CD4-positive, alpha-beta T cell treated with Interleukin-10 for 1 hour (primary cell): ENCODE data around the gene CXCL12.

ENCODE experiments used
- DNase-seq: peaks from one replicate; pipeline ENCODE4 v3.0.0-alpha.2; 2020

Gene CXCL12

DNA sequence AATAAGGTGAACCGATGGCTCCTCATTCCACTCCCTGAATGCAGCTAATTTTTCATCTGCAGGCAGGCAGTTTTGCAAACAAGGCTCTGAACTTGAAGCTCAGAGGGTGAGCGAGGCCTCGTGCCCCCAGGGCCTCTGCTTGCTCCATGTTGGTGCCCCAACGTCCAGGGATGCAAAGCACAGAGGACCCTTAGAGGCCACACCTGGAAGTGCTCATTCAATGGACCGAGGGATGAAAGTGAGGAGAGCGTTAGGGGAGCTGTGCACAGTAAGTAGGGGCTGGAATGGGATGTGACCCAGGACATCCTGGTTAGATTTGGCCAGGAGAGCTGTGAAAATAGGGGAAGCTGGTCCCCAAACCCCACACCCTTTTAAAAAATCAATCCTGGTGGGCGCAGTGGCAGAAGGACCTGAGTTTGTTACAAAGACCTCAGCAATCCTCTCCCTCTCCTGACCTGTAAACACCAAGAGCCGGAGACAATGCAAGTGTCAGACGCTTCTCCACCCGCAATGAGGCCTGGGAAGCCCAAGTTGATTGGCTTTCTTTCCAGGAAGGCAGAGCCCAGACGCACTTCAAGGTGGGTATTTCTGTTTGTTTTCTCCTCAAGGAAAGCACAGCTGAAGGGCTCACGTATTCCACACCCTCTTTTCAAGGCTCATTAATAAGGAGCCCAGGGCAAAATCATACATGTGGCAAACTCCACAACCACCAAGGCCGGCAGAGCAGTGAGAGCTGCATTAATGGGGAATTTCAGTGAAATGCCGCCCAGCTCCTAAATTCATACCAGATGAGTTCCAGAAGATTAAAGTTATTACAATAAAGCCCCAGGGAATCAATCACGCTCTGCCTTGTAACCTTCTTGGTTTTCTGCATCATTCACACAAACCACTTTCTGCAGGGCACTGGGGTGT, 14.1 kb upstream of the CXCL12 start:
- no peak for DNase-seq

DNA sequence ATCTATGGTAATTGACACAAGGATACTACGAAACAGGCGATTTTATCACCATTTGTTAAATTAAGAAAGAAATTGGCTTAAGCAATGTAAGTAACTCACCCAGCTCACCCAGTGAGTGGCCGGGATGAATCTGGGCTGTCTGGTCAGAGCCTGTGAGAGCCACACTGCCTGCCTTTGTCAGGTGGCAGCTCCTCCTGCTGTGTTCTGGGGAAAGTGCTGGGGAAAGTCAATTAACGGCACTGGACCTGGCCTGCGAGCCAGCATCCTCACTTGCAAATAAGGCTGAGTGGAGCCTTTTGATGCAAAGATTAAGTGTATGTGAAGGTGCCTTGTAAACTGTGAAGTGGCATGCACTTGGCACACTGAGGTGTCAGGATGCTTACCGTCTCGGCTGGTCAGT, 13.4 kb upstream of the CXCL12 start:
- no peak for DNase-seq

DNA sequence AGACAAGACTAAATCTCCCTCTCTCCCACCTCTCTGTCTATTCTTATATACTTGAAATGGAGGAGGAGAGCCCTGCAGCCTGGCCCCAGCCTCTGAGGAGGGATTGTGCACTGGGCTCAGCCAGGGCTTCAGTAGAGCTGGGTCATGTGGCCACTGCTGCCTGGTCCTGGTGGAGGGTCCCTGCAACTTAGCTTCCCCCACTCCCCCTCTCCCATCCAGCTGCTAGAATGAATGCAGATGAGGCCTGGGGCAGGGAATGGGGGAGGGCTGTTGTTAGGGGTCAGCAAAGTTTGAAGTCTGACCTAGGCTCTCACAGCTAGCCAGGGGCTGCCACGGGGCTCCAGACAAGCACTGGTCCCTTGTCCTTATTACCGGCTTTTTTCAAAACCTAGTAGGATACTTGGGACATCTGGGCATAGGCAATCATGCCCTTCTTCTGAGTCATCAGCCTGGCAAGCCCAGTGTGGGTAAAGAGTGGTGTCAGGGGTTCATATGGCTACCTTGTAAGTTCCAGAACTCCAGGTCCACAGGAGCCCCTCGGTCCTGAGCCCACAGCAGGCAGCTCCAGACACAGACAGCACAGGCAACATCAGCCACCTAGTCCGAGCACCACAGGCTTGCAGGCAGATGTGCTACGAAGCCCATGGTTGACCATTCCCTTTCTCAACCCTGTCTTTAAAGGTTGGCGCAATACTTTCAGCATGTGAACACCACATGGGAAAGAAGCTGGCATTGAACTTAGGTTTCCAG, 12.8 kb upstream of the CXCL12 start:
- no peak for DNase-seq

DNA sequence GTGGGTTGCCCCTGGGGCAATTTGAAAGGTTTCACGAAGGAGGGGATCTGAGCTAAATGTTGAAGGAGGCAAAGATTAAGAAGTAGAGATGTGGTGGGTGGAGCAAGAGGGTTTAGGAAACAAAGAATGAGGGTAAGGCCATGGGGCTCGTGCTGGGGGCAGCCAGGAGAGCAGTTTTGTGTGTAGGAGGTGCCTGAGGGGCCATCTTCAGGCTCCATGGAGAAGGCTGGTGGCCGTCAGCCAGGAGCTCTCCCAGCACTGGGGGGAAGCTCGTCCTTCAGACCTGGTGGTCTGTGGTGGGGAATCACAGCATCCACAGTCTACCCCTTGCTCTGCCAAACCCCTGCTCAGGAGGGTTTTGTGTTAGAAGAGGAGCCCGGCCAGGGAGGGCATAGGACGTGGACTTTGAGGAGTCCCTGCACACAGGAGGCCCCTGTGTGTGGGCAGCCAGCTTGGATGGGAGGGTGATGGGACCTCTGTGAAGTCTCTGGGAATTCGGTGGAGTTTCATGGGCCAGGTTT, 11.8 kb upstream of the CXCL12 start:
- DNase-seq: no peak

DNA sequence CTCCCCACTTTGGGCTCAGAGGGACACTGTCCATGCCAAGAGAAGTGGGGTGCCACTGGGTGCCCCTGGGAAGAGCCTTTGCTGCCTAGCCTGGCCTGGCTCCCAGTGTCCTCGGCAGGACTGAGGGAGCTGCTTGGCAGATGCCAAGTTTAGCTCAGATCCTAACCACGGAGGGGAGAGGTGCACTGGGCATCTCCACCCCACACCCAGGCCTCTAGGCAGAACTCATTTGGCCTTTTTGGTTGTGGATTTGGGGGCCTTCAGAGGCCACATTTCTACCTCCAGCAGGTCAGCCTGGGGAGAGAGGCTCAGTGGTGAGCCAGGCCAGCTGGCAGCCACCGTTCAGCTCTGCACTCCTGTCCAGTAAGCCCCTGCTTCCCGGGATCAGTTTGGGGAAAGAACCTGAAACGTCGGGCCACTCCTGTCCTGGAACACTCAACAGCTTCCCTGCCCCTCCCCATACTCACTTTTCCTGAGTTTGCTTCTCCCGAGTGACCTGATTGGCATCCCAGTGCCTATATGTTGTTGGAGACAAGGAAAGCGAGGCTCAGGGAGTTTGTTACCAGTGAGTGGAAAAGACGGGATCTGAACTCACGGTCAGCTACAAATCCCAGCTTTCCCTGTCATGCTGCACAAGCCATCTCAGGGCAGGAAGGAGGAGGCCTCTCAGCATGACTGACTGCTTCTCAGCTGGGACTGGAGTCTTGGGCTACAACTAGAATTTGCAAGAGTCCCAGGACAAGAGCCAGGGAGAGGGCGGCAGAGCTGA, 11.2 kb upstream of the CXCL12 start:
- no peak for DNase-seq

DNA sequence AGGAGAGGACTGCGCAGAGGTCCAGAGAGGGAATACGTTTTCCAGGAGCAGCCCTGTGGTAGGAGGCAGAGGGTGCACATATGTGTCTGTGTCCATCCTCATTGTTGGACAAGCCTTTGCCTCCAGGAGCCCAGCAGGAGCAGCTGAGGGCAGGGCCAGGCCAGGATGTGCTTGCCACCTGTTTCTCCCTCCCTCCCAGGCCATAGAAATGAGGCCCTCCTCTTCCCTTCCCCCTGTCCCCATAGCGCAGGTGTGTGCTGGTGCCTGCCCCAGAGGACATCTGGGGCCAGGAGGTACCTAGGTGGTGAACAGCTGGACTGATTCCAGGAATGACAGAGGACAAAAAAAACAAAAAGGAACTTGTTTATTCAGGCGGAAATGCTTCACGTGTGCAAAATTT, 10.5 kb upstream of the CXCL12 start:
- DNase-seq: no peak

DNA sequence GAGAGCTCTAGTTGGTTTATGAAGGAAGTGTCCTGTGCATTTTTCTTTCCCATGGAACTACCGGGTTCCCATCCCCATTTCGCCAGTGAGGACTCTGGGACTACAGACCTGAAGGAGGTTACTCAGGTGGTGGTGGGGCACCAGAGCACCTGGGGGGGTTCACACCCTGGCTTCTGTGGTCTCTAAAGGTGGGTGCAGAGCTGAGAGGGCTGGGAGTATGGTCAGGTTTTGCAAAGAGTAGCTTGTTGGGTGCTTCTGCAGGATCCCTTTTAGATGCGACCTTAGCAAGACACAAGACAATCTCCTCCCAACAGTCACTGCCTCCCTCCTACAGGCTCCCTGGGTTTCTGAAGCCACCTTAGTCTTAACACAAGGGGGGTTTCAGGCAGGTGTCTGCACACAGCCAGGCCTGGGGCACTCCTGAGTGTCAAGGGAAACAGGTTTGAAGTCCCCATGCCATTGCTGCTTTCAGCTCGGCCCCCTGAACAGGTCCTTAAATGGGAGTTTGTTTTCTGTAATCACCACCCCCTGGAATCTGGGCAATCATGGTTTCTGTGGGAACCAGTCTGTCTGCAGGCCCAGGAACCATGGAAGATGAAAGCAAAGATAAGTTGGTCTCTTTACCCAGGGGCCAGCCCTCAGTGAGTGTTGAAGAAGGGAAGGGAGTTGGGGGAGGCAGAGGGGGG, 9.9 kb upstream of the CXCL12 start:
- no peak for DNase-seq

DNA sequence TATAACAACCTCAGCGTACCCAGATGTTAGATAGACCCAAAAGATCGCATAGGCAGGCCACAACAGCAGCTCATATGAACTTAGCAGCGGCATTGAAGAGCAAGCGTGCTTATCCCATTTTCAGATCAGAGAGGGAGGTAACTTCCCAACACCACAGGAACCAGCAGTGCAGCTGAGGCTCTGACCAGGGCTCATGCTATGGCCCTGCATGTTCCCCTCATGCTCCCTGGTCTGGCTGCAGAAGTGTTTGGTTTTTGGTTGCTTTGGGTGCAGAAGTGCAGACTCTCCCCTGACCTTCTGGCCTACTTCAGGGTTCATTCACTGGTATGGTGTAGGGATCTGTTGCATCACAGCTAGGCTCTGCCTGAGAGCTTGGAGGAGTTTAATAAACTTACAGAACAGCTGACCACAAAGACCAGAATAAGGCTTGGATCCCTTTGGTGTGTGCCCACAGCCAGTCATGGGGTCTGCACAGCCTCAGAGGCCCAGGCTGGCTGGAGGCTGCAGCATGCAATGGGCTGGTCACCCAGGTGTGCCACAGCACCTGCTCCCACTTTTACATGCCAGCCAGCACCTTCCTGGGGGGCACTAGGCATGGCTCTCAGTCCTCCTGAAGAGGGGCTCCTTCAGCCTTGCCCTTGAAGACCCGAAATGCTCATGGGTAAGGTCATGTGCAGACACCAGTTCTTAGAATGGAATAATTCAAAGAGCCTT, 9.1 kb upstream of the CXCL12 start:
- DNase-seq: no peak

DNA sequence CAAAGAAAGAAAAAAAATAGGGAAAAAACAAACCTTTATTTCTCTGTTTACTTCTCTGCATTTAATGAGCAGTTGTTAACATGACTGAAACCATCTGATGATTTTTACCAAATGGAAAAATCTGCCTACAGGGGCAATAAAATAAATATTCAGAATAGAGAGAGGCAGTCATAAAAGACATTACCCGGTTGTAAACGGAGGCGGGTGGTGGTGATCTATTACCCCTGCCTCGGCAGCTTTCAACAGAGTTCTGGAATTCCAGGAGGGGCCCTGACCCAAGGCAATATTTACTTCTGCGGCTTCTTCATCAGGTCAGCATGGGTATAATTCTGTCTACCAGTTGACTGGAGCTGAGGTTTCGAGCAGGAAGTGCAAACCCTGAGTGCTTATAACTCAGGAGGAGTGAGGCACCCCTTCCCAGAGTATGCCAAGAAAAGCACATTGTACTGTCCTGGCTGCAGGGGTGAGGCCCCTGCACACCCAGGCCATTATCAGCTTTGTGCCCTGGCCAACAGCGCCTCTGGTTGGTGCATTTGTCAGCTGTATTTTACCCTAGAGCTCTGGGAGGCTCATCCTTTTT, 8.2 kb upstream of the CXCL12 start:
- DNase-seq: no peak

DNA sequence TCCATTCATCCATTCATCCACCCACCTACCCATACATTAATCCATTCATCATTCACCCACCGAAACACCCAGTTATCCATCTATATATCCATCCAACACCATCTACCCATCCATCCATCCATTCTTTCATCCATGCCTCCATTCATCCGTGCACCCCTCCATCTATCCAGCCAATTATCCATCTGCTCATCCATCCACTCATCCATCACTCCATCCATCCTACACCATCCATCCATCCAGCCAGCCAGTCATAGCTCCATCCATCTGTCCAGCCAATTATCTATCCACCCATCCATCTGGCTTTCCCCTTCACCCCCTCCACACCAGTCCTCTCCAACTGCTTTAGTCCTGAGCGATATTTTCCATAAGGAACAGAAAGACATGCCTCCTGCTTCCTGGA, 7.5 kb upstream of the CXCL12 start:
- no peak for DNase-seq

DNA sequence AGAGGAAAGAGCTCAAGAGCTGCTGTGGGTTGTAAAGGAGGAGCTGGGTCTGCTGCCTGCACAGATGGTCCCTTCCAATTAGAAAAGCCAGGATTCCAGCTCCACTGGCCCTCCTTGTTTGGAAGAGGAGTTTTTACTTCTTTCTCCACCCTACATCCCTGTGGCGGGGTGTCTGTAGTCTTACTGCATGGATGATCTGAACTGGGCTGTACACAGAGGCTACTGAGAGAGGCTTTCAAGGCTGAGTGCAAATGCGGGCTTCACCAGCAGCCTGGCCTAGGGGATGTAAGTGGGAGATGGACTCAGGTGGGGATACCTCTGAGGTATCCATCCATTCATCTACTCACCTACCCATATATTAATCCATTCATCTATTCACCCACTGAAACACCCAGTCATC, 7.1 kb upstream of the CXCL12 start:
- no peak for DNase-seq

DNA sequence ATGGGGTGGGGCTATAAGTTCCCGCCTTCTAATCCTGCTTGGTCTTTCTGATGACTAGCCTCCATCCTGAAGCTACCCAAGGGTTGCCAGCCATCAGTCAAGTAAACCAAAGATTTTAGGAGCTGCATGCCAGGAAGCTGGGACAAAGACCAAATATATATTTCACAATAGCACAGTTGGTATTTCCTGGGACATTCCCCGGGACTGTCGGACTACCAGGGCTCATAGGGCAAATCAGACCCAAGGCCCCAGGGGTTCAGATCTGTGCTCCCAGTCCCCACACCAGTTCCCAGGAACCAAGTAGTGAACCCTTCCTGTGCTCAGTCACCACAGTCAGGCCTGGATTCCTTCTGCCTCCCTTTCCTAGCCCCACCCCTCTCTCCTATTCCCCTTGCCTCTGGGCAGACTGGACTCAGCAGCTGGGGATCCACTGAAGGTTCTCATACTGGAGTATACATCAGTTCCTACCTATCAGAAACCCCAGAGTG, 5.7 kb upstream of the CXCL12 start:
- no peak for DNase-seq

DNA sequence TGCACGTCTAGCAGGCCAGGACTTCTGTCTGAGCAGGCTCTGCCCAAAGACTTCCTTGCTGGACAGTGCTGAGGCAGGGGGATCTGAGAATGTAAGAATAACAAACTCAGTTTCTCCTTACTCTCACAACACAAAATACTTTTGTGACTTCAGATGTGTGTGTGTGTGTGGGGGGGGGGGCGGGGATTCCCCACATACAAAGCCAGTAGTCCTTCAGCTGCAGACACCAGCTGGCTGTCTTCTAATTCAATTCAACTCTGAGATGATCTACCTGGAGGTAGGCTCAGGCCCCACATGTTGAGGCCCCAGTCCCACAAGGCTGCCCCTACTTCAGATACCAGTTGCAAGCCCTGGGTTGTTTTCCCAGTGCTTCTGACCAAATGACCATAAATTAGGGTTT, 4.7 kb upstream of the CXCL12 start:
- no peak for DNase-seq

DNA sequence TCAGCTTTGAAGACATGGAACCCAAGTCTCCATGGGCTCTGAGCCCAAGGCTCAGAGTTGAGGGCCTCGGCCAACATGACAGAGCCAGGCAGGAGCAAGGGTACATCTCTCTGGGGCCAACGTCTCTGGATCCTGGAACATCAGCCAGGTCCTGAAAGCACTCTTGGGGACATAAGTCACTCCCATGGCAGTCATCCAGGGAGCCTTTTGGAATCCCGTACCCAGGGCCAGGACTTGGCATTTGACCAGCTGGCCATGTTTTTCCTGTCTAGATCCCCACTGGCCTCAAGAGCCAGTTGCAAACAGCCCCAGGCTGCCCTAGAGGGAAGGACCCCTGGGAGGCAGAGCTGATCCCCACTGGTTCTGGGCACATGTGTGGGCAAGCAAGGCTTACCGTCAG, 4.3 kb upstream of the CXCL12 start:
- DNase-seq: no peak

DNA sequence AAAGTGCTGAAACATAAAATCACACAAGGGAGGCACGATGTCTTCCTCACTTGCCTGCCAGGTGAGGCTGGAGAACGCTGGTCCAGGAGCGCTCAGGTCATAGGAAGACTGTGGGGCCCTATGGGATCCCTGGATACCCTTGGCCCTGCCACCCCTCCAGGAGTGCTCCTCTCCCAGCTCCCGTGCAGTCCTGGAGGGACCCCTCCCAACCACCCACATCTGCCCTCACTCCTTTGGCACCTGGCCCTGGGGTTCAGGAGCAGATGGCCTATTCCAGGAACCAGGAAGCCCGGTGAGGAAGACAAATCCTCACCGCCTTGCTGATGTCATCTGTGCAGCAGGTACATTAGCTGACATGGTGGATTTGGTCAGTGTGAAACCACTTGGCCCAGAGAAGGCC, 3.7 kb upstream of the CXCL12 start:
- no peak for DNase-seq

DNA sequence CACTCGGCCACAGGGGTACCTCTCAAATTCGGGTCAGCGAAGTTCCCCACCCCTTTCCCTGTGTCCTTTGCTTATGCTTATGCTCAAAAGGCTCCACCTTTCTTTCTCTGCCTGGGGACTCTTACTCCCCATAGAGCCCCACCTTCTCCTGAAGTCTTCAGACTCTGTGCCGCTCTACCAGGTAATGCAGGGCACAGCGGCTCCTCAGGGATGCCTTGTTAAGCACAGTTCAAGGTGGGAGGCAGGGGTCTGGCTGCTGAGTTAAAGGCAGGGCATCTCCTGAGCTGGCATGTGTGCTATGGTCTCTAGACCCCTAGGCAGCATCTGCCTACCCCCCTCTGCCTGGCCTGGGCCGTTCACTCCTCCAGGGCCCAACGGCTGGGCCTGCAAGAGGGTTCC, 3.0 kb upstream of the CXCL12 start:
- DNase-seq: no peak

DNA sequence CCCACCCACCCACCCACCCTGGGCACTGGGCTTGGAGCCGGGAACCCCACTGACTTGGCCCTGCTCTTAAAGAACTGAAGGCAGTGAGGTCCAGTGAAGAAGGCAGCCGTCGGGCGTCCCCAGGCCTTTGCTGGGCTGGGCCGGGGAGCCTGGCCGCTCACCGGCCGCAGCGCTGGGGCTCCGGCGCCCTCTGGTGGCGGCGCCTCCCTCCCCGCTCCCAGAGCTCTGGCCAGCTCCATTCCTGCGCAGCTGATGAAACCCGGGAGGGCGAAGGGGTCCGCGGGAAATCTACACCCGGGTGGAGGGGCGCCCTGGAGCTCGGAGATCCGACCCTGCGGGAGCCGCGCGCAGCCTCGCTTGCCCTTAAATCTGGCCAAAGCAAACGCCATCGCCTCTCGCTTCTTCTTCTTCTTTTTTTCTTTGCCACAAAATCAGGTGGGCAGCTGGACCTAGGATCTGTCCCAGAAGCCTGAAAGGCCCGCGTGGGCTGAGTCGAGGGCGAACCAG, 1.7 kb upstream of the CXCL12 start:
- peak; percentile 15 for DNase-seq

DNA sequence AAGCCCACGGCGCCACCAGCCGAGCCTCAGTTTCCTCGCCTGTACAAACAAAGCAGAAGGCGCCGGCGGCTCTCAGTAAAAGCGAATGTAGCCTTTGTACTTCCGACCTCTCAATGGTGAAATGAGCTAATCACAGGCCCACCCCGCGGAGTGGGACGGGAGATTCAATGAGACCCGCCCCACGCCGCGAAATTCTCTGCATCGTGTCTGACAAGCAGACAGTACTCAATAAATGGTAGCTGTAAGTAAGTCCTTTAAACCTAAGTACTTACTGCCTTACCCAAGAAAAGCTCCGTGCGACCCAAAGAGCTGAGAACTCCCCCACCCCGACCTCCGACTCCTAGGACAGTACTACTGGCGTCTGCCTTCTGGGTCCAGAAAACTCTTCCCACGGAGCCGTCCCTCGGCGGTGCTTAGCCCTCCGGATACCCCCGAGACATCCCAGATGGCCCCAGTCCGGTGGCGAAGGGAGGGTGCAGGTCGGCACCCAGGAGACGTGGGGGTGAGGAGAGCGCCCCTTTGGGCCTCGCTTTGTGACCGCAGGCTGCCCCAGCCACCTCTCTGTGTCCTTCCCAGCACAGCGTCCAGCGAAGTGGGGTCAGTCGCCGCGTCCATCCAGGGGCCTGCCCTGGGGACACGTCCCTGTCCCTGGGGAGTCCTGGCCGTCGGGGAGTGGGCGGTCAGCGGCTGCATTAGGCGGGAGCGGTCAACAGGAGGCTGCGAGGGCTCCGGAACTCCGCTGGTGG, 972 bp upstream of the CXCL12 start:
- no peak for DNase-seq

DNA sequence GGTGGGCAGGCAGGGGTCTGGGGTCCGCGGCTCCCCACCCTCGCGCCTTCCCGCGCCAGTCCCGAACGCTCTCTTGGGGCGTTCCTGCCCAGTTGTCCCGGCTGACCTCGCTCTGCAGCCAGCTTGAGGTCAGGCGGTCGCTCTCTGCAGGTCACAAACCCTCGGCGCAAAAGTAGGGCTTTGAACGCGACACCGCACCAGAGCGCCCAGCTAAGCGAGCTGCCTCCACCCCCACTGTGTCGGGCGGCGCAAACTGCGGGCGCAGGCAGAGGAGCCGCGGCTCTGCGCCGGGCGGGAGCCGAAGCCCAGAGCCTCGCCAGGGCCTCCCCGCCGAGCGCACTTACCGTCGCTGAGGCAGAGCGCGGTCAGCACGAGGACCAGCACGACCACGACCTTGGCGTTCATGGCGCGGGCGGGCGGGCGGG, 284 bp downstream of the CXCL12 start:
- no peak for DNase-seq
